SJCRH30 (cell line): ENCODE results near the gene MTG2. TPM values are rescaled to one million over a fixed set of nuclear protein-coding genes. Genes with fewer than 3 reads are reported as not detected.

Experiments used
- DNase-seq, 2 experiments: peaks; one replicate each; pipeline ENCODE4 v3.0.0-alpha.2; 2015 to 2020
- H3K27ac ChIP-seq: fragments of 250-450 bp; sonication (Bioruptor Pico); 2 replicates; pipeline ENCODE4 v1.5.1; 2020; ENCODE audit warnings: mild to moderate bottlenecking, moderate library complexity
- H3K27me3 ChIP-seq: fragments of 250-450 bp; sonication (Bioruptor Pico); 2 replicates; pipeline ENCODE4 v1.5.1; 2020; ENCODE audit warnings: mild to moderate bottlenecking, moderate library complexity
- H3K36me3 ChIP-seq: fragments of 250-450 bp; sonication (Bioruptor Pico); 2 replicates; pipeline ENCODE4 v1.5.1; 2020; ENCODE audit warnings: mild to moderate bottlenecking, moderate library complexity
- H3K4me1 ChIP-seq: fragments of 250-450 bp; sonication (Bioruptor Pico); 2 replicates; pipeline ENCODE4 v1.5.1; 2020; ENCODE audit warnings: mild to moderate bottlenecking, moderate library complexity
- H3K4me3 ChIP-seq: fragments of 250-450 bp; sonication (Bioruptor Pico); 2 replicates; pipeline ENCODE4 v1.5.1; 2020; ENCODE audit warnings: mild to moderate bottlenecking, moderate library complexity
- H3K9me3 ChIP-seq: fragments of 250-450 bp; sonication (Bioruptor Pico); replicated peaks from 2 replicates; pipeline ENCODE4 v1.5.1; 2020; ENCODE audit warnings: mild to moderate bottlenecking, moderate library complexity
- total RNA-seq: library from RNA; depleted of rRNA; stranded (reverse); fragments of >200 nt; shearing (Covaris generic); gene quantifications from 2 replicates; pipeline ENCODE4 v1.2.3, GENCODE V29; 2014

MTG2 gene
- total RNA-seq, 1 experiment from 2014 or later: 66.2 TPM

GRCh38 chr20:62219101-62219991 lies 36.5 kb downstream of the MTG2 start:
- Histone ChIP-seq H3K27ac (no peak overlapping the region), H3K27me3 (peaks cover 58% of the 10 kb centered on the region), H3K36me3 (no peaks in the 10 kb centered on the region), H3K4me1 (peaks cover 4% of the 10 kb centered on the region), H3K4me3 (no peak overlapping the region), H3K9me3 (no peaks in the 10 kb centered on the region)
- DNase-seq: peak in 1 of 2 experiments; percentile 41

GRCh38 chr20:62219992-62220665 lies 37.3 kb downstream of the MTG2 start, which contains the start of gene HRH3:
TSS of gene HRH3 (minus strand) at chr20:62220278. CDS start at chr20:62219970, 308 bp downstream.
- no peaks in the 10 kb centered on the region for H3K9me3 ChIP-seq
- H3K36me3 ChIP-seq: no peaks in the 10 kb centered on the region
- peak; percentile 71 to 87 for DNase-seq
- peaks cover 53% of the 10 kb centered on the region for H3K27me3 ChIP-seq
- H3K4me1 ChIP-seq: peaks cover 4% of the 10 kb centered on the region
- no peak within 1 kb of the TSS for H3K27ac ChIP-seq
- H3K4me3 ChIP-seq: no peak within 1 kb of the TSS

GRCh38 chr20:62220666-62221568 lies 38.1 kb downstream of the MTG2 start:
- H3K4me3 ChIP-seq: no peak overlapping the region
- peaks cover 4% of the 10 kb centered on the region for H3K4me1 ChIP-seq
- H3K27me3 ChIP-seq: peaks cover 45% of the 10 kb centered on the region
- H3K27ac ChIP-seq: no peak overlapping the region
- no peak for DNase-seq
- no peaks in the 10 kb centered on the region for H3K9me3 ChIP-seq
- H3K36me3 ChIP-seq: no peaks in the 10 kb centered on the region

GRCh38 chr20:62222266-62222850 lies 39.5 kb downstream of the MTG2 start:
- Histone ChIP-seq H3K4me1 (no peaks in the 10 kb centered on the region; the same call in 1 of the 2 replicates), H3K4me3 (no peak overlapping the region), H3K27ac (no peak overlapping the region), H3K36me3 (no peaks in the 10 kb centered on the region), H3K9me3 (no peaks in the 10 kb centered on the region), H3K27me3 (peaks cover 53% of the 10 kb centered on the region)
- no peak for DNase-seq

- no peaks in the 10 kb centered on the region for H3K9me3 ChIP-seq
- H3K36me3 ChIP-seq: no peaks in the 10 kb centered on the region
- H3K4me1 ChIP-seq: no peaks in the 10 kb centered on the region; the same call in 1 of the 2 replicates
- H3K4me3 ChIP-seq: no peak overlapping the region
- no peak for DNase-seq
- H3K27me3 ChIP-seq: peaks cover 51% of the 10 kb centered on the region
- no peak overlapping the region for H3K27ac ChIP-seq
Measured at GRCh38 chr20:62222972-62223371, 40.1 kb downstream of the MTG2 start.

DNA sequence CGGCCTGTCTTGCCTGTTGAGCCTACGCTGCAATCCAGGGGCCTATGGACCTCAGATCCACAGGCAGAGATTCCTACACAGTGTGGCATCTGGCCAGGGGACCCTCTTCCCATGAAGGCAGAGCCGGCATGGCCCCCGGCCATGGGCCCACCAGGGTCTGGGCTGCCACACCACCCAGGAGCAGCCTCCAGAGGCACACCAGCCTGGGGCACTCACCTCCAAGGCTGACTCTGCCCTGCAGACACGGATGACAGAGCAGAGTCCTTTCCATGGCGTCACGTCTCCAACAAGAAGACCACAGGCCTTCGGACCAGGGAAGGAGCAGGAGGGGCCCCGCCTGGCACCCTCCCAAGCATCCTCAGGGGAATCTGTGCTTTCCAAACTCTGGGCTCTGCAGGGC lies 40.7 kb downstream of the MTG2 start:
- no peak overlapping the region for H3K4me3 ChIP-seq
- peak in 1 of 2 experiments; percentile 38 for DNase-seq
- no peaks in the 10 kb centered on the region for H3K36me3 ChIP-seq
- H3K27me3 ChIP-seq: peaks cover 45% of the 10 kb centered on the region
- no peaks in the 10 kb centered on the region; the same call in 1 of the 2 replicates for H3K4me1 ChIP-seq
- H3K27ac ChIP-seq: no peak overlapping the region
- no peaks in the 10 kb centered on the region for H3K9me3 ChIP-seq

DNA sequence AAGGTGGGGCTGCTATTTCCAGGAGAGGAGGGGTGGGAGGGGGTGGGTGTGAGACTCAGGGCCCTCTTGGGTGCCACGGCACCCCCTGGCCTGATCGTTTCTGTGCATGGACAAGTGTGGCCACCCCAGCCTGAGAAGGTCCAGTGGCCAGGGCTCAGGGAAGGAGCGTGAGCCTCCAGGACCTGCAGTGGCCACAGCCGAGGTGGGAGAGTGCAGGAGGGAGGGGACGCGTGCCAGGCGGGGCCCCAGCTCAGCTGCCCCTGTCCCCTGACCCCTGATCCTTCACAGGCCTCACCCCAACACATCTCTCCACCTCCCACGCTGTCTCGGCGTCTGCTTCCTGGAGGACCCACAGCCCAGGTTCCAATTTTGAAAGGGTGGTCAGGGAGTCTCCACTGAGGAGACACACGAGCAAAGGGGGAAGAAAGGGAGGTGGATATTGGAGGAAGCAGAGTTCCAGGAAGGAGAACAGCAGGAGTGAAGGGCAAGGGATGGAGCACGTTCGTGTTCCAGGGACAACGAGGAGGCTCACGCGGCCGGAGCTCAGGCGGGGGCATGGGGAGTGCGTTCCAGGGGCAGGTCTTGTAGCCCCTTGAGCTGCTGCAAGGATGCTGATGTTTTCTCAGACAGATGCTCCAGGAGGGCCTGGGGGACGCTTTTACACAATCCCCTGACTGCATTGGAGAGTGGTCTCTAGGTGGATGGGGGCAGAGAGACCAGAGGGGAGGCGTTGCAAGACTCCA lies 41.5 kb downstream of the MTG2 start:
- H3K36me3 ChIP-seq: no peaks in the 10 kb centered on the region
- H3K27ac ChIP-seq: no peak overlapping the region
- no peak overlapping the region for H3K4me3 ChIP-seq
- no peaks in the 10 kb centered on the region; the same call in 1 of the 2 replicates for H3K4me1 ChIP-seq
- H3K9me3 ChIP-seq: no peaks in the 10 kb centered on the region
- no peak for DNase-seq
- peaks cover 41% of the 10 kb centered on the region for H3K27me3 ChIP-seq

GRCh38 chr20:62225026-62225425 lies 42.2 kb downstream of the MTG2 start:
- DNase-seq: no peak
- Histone ChIP-seq H3K36me3 (no peaks in the 10 kb centered on the region), H3K27me3 (peaks cover 38% of the 10 kb centered on the region), H3K27ac (no peak overlapping the region), H3K4me1 (no peaks in the 10 kb centered on the region; the same call in 1 of the 2 replicates), H3K9me3 (no peaks in the 10 kb centered on the region), H3K4me3 (no peak overlapping the region)

GRCh38 chr20:62225820-62226635 lies 43.2 kb downstream of the MTG2 start:
- no peaks in the 10 kb centered on the region; the same call in 1 of the 2 replicates for H3K9me3 ChIP-seq
- no peaks in the 10 kb centered on the region for H3K36me3 ChIP-seq
- H3K4me1 ChIP-seq: no peaks in the 10 kb centered on the region; the same call in 1 of the 2 replicates
- no peak overlapping the region for H3K27ac ChIP-seq
- DNase-seq: peak in 1 of 2 experiments; percentile 75
- H3K27me3 ChIP-seq: peaks cover 38% of the 10 kb centered on the region
- no peak overlapping the region for H3K4me3 ChIP-seq

- DNase-seq: no peak
- peaks cover 30% of the 10 kb centered on the region for H3K27me3 ChIP-seq
- H3K36me3 ChIP-seq: no peaks in the 10 kb centered on the region
- no peak overlapping the region for H3K27ac ChIP-seq
- no peaks in the 10 kb centered on the region; the same call in 1 of the 2 replicates for H3K4me1 ChIP-seq
- no peak overlapping the region for H3K4me3 ChIP-seq
- H3K9me3 ChIP-seq: no peaks in the 10 kb centered on the region; the same call in 1 of the 2 replicates
Measured at GRCh38 chr20:62226707-62227590, 44.1 kb downstream of the MTG2 start.

- peaks cover 25% of the 10 kb centered on the region for H3K27me3 ChIP-seq
- no peak overlapping the region for H3K4me3 ChIP-seq
- no peaks in the 10 kb centered on the region; the same call in 1 of the 2 replicates for H3K9me3 ChIP-seq
- DNase-seq: peak in 1 of 2 experiments; percentile 35
- no peaks in the 10 kb centered on the region for H3K36me3 ChIP-seq
- no peaks in the 10 kb centered on the region; the same call in 1 of the 2 replicates for H3K4me1 ChIP-seq
- H3K27ac ChIP-seq: no peak overlapping the region
Measured at GRCh38 chr20:62227591-62227976, 44.8 kb downstream of the MTG2 start.
